C4-2B (cell line): ENCODE data around the gene CCT8L2.
"Not testable (repeated sequence)": the region's sequence is repeated elsewhere in the genome, so short reads cannot be mapped to it uniquely, and the experiment has no call there.

Experiments
- H3K27ac ChIP-seq: fragments of 450-650 bp; 2 replicates; pipeline ENCODE4 v1.5.1; 2017
- CTCF ChIP-seq: fragments of 450-650 bp; conservative IDR thresholded peaks from 2 replicates; pipeline ENCODE4 v1.5.1; 2017; ENCODE audit warnings: mild to moderate bottlenecking
- ZFX ChIP-seq: fragments of 450-650 bp; IDR thresholded peaks from 2 replicates; pipeline ENCODE4 v1.6.1; 2017

CCT8L2 gene

GRCh38 chr22:16603448-16603768, 10.8 kb upstream of the CCT8L2 start:
- H3K27ac ChIP-seq, result no peak overlapping the region
- TF ChIP-seq CTCF (no peak), ZFX (no peak)

GRCh38 chr22:16602728-16603447, 10.3 kb upstream of the CCT8L2 start:
- H3K27ac ChIP-seq, result not testable (repeated sequence)

- H3K27ac ChIP-seq, result not testable (repeated sequence)
Measured at GRCh38 chr22:16602224-16602727, 9.7 kb upstream of the CCT8L2 start.

- no peak overlapping the region for H3K27ac ChIP-seq
- TF ChIP-seq CTCF (no peak), ZFX (no peak)
Measured at GRCh38 chr22:16601437-16602223, 9.0 kb upstream of the CCT8L2 start.

- H3K27ac ChIP-seq, result not testable (repeated sequence)
Measured at GRCh38 chr22:16600644-16601436, 8.2 kb upstream of the CCT8L2 start.

- H3K27ac ChIP-seq, result not testable (repeated sequence)
Measured at GRCh38 chr22:16599648-16600047, 7.0 kb upstream of the CCT8L2 start.

- H3K27ac ChIP-seq, result not testable (repeated sequence)
Measured at GRCh38 chr22:16595251-16595650, 2.6 kb upstream of the CCT8L2 start.

GRCh38 chr22:16594026-16594425, 1.4 kb upstream of the CCT8L2 start:
- TF ChIP-seq ZFX, result no peak
- no peak for TF ChIP-seq CTCF
- no peak overlapping the region for H3K27ac ChIP-seq

GRCh38 chr22:16592231-16592630, 379 bp downstream of the CCT8L2 start:
- H3K27ac ChIP-seq, result not testable (repeated sequence)

GRCh38 chr22:16591136-16591535, 1.5 kb downstream of the CCT8L2 start:
- H3K27ac ChIP-seq, result not testable (repeated sequence)

GRCh38 chr22:16586991-16587390, 5.6 kb downstream of the CCT8L2 start:
- no peak for TF ChIP-seq CTCF
- no peak for TF ChIP-seq ZFX
- no peak overlapping the region for H3K27ac ChIP-seq
